PFSK-1 (cell line): ENCODE results near the gene RAD51B.

Experiments
- FOXP2 ChIP-seq: optimal IDR thresholded peaks from 2 replicates; pipeline ENCODE3; 2011; ENCODE audit warnings: borderline replicate concordance, control low read depth, inconsistent platforms; ENCODE audit not compliant: insufficient read depth; ENCODE audit errors: extremely low read length, extremely low read depth
- POLR2AphosphoS5 ChIP-seq: IDR thresholded peaks from 2 replicates; pipeline ENCODE4 v1.6.1; 2012; ENCODE audit warnings: low read depth, mild to moderate bottlenecking, control low read depth, low read length, moderate library complexity
- REST ChIP-seq, 2 experiments: IDR thresholded peaks; 2 replicates each; pipeline versions ENCODE4 v1.6.1 to v1.8.0; 2011 to 2012; ENCODE audit warnings: low read depth in 2 of 2, low read length in 2 of 2, control low read depth in 1 of 2, inconsistent platforms in 1 of 2, mild to moderate bottlenecking in 1 of 2, moderate library complexity in 1 of 2; ENCODE audit not compliant: insufficient read depth in 1 of 2
- SIN3A ChIP-seq: IDR thresholded peaks from 2 replicates; pipeline ENCODE4 v1.6.1; 2012; ENCODE audit warnings: mild to moderate bottlenecking, low read length, moderate library complexity, borderline replicate concordance; ENCODE audit not compliant: insufficient read depth
- TAF1 ChIP-seq: IDR thresholded peaks from 2 replicates; pipeline ENCODE4 v1.6.1; 2012; ENCODE audit warnings: low read length, control low read depth, borderline replicate concordance; ENCODE audit not compliant: insufficient read depth

- TF ChIP-seq REST (IDR thresholded peaks at IDR 0.05; ENCODE audit: insufficient read depth in 1 of 2, low read depth in 2 of 2, low read length in 2 of 2) (no peak), SIN3A (no peak), POLR2AphosphoS5 (no peak), TAF1 (no peak), FOXP2 (no peak)
Observed at GRCh38 chr14:68191567-68192321, 372.2 kb downstream of the RAD51B start.
